Activated CD4-positive, alpha-beta T cell treated with anti-CD3 and anti-CD28 coated beads, Interleukin-2, Interleukin-6, amounts not matched to agents 100 ng/mL and 50 ng/mL, durations not matched to agents 16 hours and 8 hours (primary cell): ENCODE results near the gene SPATA33.
"Not testable (repeated sequence)": the region's sequence is repeated elsewhere in the genome, so short reads cannot be mapped to it uniquely, and the experiment has no call there.

ENCODE experiments used
- DNase-seq: peaks from one replicate; pipeline ENCODE4 v3.0.0-alpha.2; 2020

The SPATA33 gene

GRCh38 chr16:89667000-89667399 lies 9.4 kb downstream of the SPATA33 start:
- DNase-seq = peak; percentile 23

DNA sequence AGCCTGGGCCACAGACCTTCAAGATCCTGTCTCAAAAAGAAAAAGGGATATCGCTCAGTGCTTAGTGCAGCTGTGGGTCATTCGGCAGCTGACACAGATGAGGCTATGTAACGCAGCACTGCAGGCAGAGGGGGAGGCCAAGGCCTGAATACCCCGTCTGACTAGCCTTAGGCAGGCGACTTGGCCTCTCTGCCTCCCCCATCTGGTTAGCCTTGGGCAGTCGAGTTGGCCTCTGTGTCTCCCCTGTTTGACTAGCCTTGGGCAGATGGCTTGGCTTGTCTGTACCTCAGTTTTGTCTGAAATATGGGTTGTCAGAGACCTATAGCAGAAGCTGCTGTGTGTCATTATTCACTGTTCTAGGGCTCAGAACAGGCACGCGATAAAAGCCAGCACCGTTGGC lies 10.0 kb downstream of the SPATA33 start:
- no peak for DNase-seq

DNA sequence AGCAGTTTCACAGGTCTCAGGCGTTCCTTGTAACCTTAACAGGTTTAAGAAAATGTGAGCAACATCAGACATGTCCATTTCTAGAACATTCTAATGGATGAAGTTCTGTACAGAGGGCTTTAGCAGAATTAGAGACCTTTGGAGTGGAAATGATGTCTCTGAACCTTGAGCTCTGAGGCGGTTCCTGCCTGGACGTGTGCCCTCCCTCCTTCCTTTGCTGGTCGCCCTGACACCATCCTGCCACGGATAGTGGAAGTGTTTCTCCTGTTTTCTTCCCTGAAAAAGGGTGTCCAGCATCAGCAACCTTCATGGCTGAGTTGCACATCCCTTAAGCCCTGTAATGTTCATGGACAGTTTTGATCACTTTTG lies 11.1 kb downstream of the SPATA33 start:
- DNase-seq = no peak

- no peak for DNase-seq
Observed at GRCh38 chr16:89669755-89670154, 12.1 kb downstream of the SPATA33 start.

DNA sequence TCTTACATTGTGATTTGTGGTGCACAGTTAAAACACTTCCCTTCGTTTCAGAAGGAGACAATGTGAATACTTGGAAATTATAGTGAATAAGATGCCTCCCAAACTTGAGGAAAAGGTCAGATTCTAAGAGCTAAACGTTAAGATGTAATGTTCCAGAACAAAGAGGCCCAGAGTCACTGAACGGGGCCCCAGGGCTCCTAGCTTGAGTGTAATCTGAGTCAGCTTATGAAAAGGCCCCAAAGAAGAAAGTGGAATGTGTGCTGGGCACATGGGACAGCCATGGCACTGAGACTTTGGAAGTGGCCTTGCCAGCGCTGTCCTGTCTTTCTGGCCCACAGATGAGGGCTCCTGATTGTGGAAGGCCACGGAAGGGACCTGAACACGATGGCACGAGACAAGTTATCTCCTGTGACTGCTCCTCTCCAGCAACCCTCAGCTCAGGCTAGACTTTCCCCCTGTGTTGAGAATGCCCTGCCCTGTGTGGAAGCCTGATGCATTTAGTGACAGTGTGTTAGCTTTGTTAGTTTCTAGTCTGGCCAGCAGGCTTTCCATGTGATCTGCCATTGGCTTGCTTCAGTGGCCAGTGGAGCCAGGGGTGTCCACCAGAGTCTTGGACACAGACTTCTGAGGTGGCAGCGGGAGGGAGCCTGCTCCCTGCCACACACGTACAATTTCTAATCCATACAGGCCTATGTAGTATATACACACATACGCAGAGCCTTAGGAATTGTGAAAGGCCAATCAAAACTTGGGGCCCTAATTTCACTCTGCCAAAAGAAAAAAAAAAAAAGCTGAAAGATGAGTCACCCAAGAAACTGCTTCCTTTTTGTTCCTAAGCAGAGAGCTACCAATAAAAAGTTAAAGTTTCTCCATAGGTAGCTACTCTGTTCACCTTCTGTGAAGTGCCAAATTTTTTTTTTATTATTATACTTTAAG lies 13.1 kb downstream of the SPATA33 start:
- DNase-seq = no peak

DNA sequence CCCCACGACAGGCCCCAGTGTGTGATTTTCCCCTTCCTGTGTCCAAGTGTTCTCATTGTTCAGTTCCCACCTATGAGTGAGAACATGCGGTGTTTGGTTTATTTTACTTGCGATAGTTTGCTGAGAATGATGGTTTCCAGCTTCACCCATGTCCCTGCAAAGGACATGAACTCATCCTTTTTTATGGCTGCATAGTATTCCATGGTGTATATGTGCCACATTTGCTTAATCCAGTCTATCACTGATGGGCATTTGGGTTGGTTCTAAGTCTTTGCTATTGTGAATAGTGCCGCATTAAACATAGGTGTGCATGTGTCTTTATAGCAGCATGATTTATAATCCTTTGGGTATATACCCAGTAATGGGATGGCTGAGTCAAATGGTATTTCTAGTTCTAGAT lies 13.9 kb downstream of the SPATA33 start:
- not testable (repeated sequence) for DNase-seq

DNA sequence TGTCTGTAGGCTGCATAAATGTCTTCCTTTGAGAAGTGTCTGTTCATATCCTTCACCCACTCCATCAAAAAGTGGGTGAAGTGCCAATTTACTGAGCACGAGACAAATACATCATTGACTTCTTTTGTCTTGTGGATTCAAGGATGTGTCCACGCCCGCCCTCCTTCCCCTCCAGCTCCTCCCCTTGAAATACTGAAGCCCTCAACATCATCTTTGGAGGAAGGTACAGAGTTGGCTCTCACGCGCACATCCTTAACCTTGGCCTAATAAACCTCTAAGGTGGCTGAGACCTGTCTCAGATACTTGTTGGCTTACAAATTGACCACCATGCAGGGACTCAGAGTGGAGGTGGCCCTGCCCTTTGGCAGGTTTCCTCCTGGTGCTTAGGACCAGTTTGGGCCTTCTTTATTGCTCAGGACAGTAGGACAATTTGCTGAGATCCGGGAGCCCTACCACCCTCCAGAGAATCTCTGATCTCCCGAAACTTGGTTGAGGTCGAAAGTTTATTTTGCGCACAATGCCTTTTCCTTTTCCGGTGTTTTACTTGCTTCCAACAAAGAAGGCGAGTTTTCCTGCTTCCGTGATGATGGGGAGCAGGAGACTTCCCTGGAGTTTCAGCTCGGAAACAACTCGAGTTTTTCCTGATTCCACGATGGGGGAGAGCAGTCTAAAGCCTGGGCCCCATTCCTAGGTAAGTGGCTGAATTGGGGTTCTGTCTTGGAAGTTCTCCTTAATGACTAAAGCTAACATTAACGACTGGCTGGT lies 14.7 kb downstream of the SPATA33 start:
- DNase-seq = no peak

- DNase-seq = no peak
Observed at GRCh38 chr16:89678258-89678657, 20.6 kb downstream of the SPATA33 start.

- no peak for DNase-seq
Observed at GRCh38 chr16:89685916-89686315, 28.3 kb downstream of the SPATA33 start.

- peak; percentile 94 for DNase-seq
Observed at GRCh38 chr16:89686520-89687091, 29.0 kb downstream of the SPATA33 start, which contains the start of gene CDK10. Gene CDK10, plus strand, starts transcription at chr16:89686689. Its CDS starts 22 bp downstream, at chr16:89686711.

GRCh38 chr16:89687092-89687940 lies 29.7 kb downstream of the SPATA33 start:
- peak; percentile 25 for DNase-seq

DNA sequence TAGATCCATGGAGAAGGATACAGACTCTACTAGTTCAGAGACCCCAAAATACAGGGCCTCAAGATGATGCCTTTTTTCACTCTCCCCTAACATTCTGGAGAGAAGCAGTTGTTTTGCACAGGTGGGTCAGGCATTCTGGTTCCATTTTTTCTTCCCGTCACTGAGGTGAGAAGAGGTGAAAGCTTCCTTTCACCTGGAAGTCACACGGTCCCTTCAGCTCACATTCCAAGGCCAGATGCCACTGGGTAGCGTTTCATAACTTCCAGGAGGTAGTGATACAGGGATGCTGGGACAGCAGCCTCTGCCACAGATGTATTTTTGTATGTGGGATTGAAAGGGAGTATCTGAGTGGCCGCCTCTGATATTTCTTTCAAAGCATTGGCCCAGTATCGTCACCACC lies 30.8 kb downstream of the SPATA33 start:
- no peak for DNase-seq

- no peak for DNase-seq
Observed at GRCh38 chr16:89689142-89689541, 31.5 kb downstream of the SPATA33 start.

DNA sequence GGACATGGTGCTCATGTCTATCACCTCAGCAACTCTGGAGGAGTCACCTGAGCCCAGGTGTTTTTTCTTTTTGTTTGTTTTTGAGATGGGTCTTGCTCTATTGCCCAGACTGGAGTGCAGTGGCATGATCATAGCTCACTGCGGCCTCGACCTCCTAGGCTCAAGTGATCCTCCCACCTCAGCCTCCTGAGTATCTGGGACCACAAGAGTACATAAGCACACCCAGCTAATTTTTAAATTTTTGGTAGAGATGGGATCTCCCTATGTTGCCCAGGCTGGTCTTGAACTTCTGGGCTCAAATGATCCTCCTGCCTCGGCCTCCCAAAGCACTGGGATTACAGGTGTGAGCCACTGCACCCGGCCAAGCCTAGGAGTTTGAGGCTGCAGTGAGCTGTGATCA lies 32.0 kb downstream of the SPATA33 start:
- DNase-seq = not testable (repeated sequence)

GRCh38 chr16:89690392-89690901 lies 32.8 kb downstream of the SPATA33 start:
- no peak for DNase-seq

DNA sequence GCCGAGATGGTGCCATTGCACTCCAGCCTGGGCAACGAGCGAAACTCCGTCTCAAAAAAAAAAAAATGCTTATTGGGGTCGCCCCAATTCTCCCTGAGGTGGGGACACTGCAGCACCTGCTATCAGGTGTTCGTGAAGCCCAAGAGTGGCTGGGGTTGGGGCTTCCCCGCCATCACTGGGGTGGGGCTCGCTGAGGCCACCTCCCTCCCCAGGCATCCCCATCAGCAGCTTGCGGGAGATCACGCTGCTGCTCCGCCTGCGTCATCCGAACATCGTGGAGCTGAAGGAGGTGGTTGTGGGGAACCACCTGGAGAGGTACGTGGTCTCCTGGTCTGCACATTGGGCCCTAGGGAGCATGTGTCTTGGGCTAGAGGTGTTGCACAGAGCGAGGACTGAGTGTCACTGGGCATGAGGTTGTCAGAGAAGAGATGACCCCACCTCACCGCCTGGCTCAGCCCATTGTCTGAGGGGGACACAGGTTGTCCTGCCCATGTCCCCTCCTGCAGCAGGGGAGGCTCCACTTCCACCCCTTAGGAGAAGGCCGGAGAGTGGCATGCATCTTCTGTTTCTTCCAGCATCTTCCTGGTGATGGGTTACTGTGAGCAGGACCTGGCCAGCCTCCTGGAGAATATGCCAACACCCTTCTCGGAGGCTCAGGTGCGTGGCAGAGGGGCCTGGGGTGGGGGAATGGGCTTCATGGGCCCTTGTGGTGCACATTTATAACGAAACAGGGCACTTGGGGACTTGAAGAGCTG lies 33.8 kb downstream of the SPATA33 start:
- no peak for DNase-seq

DNA sequence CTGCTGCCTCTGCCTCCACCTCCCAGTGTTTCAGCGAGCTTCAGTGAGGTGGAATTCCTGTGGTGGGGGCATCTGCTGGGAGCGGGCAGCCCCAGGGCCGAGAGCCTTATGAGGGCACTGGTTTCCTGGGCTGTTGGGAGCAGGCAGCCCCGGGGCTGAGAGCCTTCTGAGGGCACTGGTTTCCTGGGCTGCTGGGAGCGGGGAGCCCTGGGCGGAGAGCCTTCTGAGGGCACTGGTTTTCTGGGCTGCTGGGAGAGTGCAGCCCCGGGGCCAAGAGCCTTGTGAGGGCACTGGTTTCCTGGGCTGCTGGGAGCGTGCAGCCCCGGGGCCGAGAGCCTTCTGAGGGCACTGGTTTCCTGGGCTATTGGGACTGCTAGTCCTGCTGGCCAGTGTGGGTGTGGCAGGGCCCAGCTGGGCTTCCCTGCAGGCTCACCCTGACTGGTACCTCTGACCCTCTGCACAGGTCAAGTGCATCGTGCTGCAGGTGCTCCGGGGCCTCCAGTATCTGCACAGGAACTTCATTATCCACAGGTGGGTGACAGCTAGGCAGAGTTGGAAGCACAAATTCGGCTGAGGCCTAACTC lies 34.4 kb downstream of the SPATA33 start:
- no peak for DNase-seq

DNA sequence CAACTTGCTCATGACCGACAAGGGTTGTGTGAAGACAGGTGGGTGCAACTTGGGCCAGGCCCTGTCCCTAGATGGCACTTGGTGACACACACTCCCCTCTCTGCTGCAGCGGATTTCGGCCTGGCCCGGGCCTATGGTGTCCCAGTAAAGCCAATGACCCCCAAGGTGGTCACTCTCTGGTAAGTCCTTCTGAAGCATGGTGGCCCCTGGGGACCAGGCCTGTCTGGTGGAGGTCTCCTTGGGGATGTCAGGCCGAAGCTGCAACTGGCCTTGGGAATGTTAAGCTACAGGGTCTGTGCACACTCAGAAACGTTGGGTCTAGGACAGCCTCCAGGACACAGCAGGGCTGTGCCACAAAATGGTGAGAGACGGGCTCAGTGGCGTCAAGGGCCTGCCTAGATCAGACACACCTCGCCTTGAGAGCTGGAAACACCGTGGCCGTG lies 35.7 kb downstream of the SPATA33 start:
- no peak for DNase-seq

DNA sequence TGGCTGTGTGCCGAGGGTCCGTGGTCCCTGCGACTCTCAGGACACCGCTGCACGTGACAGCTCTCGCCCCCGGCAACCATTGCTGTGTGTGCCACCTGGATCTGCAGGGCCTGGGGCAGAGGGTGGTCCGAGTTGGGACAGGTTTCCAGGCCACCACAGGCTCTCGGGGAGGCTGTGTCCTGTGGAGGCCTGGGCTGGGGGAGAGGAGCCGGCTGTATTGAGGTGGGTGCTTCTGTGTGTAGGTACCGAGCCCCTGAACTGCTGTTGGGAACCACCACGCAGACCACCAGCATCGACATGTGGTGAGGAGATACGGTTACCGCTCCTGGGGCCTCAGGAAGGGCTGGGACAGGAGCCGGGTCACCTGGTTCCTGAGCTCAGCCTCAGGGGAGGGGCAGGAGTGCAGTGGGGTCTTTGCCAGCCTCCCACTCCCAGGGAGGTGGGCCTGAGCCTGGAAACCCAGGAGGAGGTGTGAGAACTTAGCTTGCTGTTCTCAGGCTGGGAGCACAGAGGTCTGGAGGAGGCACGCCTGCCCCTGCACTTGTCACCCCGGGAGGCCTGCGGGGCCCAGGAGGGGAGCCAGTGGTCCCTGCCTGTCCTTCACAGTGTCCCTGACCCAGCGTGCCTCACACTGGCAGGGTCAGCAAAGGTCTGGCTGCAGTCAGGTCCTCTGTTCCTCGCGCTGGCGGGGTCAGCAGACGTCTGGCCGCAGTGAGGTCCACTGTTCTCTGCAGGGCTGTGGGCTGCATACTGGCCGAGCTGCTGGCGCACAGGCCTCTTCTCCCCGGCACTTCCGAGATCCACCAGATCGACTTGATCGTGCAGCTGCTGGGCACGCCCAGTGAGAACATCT lies 36.5 kb downstream of the SPATA33 start:
- no peak for DNase-seq

GRCh38 chr16:89694784-89695085 lies 37.1 kb downstream of the SPATA33 start:
- DNase-seq = not testable (repeated sequence)
